Measurements from ENCODE around the gene GNAO1.

Gene GNAO1

DNA sequence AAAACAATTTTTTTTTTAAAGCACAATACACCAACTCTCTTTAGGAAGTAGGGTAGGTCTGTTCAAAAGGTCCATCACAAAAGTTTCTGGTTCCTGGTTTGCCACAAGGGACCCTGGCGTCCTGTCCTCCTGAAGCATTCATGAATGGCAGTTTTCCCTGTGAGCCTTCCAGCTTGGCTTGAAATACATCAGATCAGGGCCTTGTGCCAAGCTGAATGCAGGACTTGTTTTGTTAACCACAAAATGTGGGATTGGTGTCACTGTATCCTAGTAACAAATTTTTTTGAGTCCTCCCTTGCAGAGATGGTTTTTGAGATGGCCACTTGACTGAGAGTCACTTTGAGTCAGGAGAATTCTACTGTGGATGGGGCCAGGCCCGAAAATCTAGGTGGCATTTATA is 3.9 kb downstream of the GNAO1 start (continued):
- TF ChIP-seq, protein P1, sequence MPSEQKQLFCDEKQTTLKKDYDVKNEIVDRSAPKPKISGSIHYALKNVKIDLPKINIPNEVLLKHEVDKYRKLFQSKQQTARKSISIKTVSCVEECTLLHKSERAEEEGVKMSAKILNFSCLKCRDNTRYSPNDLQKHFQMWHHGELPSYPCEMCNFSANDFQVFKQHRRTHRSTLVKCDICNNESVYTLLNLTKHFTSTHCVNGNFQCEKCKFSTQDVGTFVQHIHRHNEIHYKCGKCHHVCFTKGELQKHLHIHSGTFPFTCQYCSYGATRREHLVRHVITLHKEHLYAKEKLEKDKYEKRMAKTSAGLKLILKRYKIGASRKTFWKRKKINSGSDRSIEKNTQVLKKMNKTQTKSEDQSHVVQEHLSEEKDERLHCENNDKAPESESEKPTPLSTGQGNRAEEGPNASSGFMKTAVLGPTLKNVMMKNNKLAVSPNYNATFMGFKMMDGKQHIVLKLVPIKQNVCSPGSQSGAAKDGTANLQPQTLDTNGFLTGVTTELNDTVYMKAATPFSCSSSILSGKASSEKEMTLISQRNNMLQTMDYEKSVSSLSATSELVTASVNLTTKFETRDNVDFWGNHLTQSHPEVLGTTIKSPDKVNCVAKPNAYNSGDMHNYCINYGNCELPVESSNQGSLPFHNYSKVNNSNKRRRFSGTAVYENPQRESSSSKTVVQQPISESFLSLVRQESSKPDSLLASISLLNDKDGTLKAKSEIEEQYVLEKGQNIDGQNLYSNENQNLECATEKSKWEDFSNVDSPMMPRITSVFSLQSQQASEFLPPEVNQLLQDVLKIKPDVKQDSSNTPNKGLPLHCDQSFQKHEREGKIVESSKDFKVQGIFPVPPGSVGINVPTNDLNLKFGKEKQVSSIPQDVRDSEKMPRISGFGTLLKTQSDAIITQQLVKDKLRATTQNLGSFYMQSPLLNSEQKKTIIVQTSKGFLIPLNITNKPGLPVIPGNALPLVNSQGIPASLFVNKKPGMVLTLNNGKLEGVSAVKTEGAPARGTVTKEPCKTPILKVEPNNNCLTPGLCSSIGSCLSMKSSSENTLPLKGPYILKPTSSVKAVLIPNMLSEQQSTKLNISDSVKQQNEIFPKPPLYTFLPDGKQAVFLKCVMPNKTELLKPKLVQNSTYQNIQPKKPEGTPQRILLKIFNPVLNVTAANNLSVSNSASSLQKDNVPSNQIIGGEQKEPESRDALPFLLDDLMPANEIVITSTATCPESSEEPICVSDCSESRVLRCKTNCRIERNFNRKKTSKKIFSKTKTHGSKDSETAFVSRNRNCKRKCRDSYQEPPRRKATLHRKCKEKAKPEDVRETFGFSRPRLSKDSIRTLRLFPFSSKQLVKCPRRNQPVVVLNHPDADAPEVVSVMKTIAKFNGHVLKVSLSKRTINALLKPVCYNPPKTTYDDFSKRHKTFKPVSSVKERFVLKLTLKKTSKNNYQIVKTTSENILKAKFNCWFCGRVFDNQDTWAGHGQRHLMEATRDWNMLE (tag by site-specific recombination; conservative IDR thresholded peaks at IDR 0.05; ENCODE audit: low read depth), result no peak
- TF ChIP-seq KLF9 (tag by site-specific recombination; IDR thresholded peaks at IDR 0.05; ENCODE audit: low read depth), result no peak

DNA sequence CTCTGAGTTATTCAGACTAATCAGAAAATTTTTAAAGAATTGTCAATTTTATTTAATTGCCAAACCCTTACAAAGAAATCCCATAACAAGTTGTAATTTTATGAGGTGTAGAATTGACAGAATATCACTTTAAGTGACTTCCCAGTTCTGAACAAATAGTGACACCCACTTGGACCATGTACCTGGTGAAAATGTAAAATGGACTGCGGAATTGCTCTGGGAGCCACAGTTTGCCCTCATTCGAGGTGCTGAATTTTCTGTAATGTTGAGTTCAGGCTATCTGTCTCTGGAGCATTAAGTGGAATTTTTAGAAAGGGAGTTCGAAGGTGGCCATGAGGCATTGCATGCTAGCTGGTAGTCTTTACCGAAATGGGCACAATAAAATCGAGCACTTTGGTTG is 5.1 kb downstream of the GNAO1 start:
- TF ChIP-seq, protein P2, sequence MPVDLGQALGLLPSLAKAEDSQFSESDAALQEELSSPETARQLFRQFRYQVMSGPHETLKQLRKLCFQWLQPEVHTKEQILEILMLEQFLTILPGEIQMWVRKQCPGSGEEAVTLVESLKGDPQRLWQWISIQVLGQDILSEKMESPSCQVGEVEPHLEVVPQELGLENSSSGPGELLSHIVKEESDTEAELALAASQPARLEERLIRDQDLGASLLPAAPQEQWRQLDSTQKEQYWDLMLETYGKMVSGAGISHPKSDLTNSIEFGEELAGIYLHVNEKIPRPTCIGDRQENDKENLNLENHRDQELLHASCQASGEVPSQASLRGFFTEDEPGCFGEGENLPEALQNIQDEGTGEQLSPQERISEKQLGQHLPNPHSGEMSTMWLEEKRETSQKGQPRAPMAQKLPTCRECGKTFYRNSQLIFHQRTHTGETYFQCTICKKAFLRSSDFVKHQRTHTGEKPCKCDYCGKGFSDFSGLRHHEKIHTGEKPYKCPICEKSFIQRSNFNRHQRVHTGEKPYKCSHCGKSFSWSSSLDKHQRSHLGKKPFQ (tag by site-specific recombination; IDR thresholded peaks at IDR 0.05), result no peak
- TF ChIP-seq ZNF391 (tag by site-specific recombination; IDR thresholded peaks at IDR 0.05; ENCODE audit: borderline replicate concordance, low read depth) (no peak), ZNF544 (tag by site-specific recombination; IDR thresholded peaks at IDR 0.05) (no peak), ZNF549 (tag by site-specific recombination; IDR thresholded peaks at IDR 0.05) (no peak), ZNF624 (tag by site-specific recombination; IDR thresholded peaks at IDR 0.05) (no peak), ZNF664 (tag by site-specific recombination; IDR thresholded peaks at IDR 0.05) (no peak), ZNF747 (tag by site-specific recombination; IDR thresholded peaks at IDR 0.05) (no peak), KLF9 (tag by site-specific recombination; IDR thresholded peaks at IDR 0.05; ENCODE audit: low read depth) (no peak)
- TF ChIP-seq, protein P3, sequence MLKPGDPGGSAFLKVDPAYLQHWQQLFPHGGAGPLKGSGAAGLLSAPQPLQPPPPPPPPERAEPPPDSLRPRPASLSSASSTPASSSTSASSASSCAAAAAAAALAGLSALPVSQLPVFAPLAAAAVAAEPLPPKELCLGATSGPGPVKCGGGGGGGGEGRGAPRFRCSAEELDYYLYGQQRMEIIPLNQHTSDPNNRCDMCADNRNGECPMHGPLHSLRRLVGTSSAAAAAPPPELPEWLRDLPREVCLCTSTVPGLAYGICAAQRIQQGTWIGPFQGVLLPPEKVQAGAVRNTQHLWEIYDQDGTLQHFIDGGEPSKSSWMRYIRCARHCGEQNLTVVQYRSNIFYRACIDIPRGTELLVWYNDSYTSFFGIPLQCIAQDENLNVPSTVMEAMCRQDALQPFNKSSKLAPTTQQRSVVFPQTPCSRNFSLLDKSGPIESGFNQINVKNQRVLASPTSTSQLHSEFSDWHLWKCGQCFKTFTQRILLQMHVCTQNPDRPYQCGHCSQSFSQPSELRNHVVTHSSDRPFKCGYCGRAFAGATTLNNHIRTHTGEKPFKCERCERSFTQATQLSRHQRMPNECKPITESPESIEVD (tag by site-specific recombination; IDR thresholded peaks at IDR 0.05), result no peak
- H3K27ac ChIP-seq (ENCODE audit: extremely low read depth, low read depth, low read length), result no peak overlapping the region
- H3K36me3 ChIP-seq (ENCODE audit: control insufficient read depth in 2 of 2, insufficient read depth in 1 of 2, low read length in 2 of 2), result no peaks in the 10 kb centered on the region
- H3K9me3 ChIP-seq (ENCODE audit: control insufficient read depth, insufficient read depth, low read depth, low read length), result no peaks in the 10 kb centered on the region
- no peak overlapping the region for H3K4me3 ChIP-seq (ENCODE audit: low read depth, low read length)
- H3K4me1 ChIP-seq (ENCODE audit: control insufficient read depth, insufficient read depth, low read length), result no peaks in the 10 kb centered on the region
- POLR2A ChIA-PET, result no interaction called here
- CTCF ChIA-PET, result interaction anchor here (1.6 kb wide), 1 partner anchor 18 kb away, joined by 3 read pairs; no protein-coding TSS in a partner anchor

DNA sequence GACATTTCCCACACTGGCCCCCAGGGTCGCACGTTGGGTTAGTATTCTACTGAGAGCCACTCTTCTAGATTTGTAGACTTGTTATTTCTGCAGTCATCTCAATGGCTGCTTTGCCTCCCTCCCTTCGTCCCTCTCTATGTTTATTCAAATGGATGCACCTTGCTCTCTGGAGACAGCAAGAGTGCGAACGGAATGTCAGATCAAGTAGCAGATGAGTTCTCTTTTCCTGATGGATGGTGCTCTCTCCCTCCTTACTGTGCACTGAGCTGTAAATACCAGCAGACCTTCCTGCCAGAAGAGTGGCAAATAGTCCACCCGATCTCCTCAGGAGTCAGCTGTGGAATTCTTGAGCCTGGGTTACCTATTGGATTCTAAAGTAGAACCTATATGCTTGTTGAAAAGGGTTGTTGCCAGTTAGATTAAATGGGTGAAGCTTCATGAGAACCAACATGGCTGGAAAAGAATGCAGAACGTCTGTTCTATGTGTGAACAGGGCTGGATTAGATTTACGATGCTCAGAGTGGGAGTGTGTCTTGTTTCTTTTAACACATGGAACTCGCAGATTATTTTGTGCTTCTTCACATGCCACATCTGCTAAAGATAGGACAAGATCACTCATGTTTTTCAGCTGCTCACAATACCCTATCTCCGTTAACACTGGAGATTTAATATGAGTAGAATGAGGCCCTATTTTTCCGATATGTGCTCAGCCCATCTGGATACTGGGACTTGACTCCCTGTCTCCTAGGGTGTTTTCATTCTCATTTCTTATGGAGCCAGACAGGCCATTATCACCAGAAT is 6.1 kb downstream of the GNAO1 start:
- POLR2A ChIA-PET, result no interaction called here
- Histone ChIP-seq H3K27ac (ENCODE audit: extremely low read depth, low read depth, low read length) (no peak overlapping the region), H3K4me3 (ENCODE audit: low read depth, low read length) (no peak overlapping the region), H3K36me3 (ENCODE audit: control insufficient read depth in 2 of 2, insufficient read depth in 1 of 2, low read length in 2 of 2) (no peaks in the 10 kb centered on the region), H3K4me1 (ENCODE audit: control insufficient read depth, insufficient read depth, low read length) (no peaks in the 10 kb centered on the region), H3K9me3 (ENCODE audit: control insufficient read depth, insufficient read depth, low read depth, low read length) (no peaks in the 10 kb centered on the region)
- CTCF ChIA-PET, result interaction anchor here (0.6 to 1.6 kb wide), 2 partner anchors 17 to 692 kb away, joined by 3 read pairs; no protein-coding TSS in a partner anchor
- TF ChIP-seq, protein P4, sequence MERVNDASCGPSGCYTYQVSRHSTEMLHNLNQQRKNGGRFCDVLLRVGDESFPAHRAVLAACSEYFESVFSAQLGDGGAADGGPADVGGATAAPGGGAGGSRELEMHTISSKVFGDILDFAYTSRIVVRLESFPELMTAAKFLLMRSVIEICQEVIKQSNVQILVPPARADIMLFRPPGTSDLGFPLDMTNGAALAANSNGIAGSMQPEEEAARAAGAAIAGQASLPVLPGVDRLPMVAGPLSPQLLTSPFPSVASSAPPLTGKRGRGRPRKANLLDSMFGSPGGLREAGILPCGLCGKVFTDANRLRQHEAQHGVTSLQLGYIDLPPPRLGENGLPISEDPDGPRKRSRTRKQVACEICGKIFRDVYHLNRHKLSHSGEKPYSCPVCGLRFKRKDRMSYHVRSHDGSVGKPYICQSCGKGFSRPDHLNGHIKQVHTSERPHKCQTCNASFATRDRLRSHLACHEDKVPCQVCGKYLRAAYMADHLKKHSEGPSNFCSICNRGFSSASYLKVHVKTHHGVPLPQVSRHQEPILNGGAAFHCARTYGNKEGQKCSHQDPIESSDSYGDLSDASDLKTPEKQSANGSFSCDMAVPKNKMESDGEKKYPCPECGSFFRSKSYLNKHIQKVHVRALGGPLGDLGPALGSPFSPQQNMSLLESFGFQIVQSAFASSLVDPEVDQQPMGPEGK (tag by site-specific recombination; IDR thresholded peaks at IDR 0.05), result no peak
- TF ChIP-seq OVOL3 (tag by site-specific recombination; IDR thresholded peaks at IDR 0.05) (no peak), ZNF112 (tag by site-specific recombination; IDR thresholded peaks at IDR 0.05) (no peak), ZNF664 (tag by site-specific recombination; IDR thresholded peaks at IDR 0.05) (no peak), ZNF341 (tag by site-specific recombination; IDR thresholded peaks at IDR 0.05; ENCODE audit: low read depth) (no peak)

Measured in HEK293 (cell line).